HG03039 (cell line): ENCODE results near the gene NAA40.

Source experiments
- ATAC-seq: cut with Tn5 transposase; IDR thresholded peaks from one replicate; pipeline ENCODE4 v1.9.1; 2021; ENCODE audit warnings: mild to moderate bottlenecking, moderate library complexity; ENCODE audit not compliant: unreplicated experiment

NAA40 gene

DNA sequence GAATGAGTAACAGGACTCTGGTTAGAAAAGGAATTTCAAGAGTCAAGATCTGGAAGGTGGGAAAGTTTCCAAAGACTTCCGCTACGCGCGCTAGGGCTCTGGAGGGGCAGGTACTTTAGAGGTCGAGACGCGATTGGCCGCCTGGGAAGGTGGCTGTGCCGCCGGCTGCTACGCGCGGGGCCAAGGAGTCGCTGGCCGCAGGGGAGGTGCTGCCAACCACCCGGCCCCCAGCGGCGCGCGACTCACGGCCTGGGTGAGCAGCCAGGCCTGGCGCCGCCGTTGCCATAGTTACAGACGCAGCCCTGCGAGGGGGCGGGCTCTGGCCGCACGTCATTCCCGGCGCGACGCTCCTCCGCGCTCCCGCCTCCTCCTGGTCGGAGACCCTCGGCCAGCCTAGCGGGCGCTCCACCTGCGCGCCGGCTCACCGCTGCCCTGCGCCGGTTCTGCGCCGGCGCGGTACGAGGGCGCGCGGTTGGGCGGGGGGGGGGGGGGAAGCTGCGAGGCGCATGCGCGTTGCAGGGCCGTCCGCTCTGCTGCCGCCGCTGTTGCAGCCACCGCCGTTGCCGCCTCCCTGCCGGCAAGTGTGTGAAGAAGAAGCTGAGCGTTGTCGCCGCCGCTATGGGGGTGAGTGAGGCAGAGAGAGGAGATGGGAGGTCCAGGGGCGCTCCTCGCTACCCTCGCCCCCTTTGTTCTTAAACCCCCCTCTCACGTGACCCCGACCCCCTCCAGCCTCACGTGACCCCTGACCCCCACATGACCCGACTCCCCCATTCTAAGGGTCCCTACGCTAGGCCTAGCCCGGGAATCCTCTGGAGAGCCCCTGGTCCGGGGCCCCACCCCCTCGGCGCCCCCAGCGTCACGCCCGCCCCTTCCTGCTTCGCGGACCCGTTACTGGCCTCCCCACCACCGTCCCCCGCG, at the start of gene NAA40:
TSS of gene NAA40 (plus strand) at position 524 of the 918 bp plus-strand sequence. CDS start at position 619, 95 bp downstream.
- ATAC-seq: peak; percentile 87

DNA sequence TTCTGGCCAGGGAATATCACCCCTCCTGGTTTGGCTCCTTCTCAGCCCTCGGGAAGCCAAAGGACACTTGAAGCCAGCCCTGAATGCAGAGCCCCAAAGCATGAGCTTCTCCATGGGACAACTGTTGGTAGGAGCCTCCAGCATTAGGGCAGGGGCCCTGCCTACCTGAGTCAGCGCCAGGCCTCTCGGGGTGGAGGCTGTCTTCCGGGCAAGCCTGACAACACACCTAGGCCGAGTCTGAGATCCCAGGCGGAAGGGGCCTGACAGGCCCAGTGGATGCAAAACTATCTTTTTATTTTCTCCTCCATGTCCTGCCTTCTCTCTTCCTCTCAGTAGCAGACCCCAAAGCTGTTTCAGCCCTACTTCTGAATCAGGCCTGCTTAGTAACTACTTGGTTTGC, 49.5 kb upstream of the NAA40 start:
- ATAC-seq: no peak

DNA sequence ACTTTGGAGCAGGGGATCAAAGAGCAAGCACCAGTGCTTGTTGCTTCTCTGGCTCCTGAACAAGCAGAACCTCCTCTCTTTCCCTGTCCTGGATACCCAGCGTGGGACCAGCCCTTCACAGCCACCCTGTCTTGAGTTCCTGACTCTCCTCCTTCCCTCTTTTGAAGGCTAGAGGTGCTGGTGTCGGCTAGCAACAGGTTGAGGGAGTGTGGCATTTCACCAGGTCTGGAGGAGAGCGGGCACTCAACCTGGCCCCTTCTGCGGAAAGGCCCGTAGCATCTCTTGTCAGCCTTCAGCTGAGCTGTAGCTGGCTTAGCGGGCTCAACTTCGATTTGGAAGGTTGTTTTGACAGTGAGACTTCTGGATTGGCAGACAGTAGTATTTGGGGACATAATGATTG, 48.4 kb upstream of the NAA40 start:
- ATAC-seq: no peak

DNA sequence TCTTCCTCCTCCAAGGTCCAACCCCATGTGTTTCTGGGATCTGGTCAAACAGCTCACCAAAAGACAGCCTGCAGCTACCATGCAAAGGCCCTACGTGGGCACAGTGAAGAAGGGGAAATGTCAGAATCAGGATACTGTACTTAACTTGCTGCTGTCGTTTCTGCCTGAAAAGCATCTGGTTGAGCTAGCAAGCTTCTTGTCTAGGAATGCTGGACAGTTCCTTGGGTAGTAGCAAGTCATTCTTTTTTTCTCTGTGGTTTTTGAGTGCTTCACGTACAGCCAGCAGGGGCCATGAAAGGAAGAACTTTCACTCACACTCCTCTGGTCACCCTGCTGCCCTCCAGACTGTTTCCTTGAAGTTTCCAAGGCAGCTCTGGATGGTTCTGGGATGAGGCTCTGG, 46.6 kb upstream of the NAA40 start:
- ATAC-seq: no peak

DNA sequence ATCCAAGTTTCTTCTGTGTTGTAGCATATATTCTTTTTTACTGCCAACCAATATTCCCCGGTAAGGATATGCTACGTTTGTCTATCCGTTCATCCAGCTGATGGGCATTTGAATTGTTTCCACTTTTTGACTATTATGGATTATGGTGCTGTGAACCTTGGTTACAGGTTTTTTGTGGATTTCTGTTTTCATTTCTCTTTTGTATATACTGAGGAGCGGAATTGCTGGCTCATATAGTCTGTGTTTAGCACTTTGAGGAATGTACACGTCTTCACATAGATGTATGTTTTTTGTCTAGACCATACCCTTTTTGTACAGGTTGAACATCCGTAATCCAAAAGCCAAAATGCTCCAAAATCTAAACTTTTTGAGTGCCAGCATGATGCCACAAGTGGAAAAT, 45.4 kb upstream of the NAA40 start:
- no peak for ATAC-seq

DNA sequence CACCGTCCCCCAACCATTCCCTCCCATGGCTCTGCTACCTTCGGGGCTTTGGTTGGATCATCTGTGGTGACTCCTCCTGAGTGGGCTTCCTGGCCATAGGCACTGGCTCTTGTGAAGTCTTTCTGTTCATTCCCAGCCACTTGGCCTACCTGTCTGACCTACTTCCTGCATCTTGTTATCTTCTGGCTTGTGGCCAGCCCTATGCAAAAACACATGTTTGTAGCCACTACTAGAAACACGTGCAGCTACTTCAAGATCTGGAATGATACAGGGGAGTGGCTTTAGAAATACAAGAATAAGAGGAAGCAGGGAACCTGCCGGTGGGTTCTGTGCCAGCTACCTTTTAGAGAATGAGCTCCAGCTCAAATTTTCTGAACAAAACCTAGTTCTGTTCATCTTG, 42.7 kb upstream of the NAA40 start:
- ATAC-seq: no peak

DNA sequence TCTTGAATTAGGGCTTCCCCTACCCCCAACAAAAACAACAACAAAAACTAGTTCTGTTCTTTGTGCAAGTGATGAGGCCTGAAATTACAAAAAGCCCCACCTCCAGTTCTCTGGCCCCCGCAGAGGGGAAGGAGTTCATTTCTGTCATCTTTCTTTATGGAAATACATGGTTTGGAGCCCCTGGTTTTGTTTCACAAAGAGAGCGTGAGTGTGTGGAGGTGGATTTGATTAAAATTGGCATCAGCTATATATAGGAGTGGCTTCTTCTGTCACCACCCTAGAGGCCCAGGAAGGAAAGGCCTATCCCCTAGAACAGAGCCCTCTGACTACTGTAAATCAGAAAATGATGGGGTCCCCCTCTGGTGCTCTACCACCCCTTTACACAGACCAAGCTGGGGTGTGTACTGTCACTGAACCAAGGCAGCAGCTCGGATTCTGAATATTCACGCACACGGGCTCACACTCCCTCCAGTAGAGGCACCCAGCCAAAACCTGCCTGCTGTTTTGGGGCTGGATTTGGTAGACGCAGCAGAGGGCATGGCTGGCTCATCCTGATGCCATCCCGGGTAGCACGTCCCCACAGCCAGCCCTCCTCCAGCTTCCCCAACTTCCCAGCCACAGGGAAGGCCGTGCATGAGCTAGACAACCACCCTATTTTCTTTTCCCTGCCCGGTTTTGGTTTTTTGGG, 41.2 kb upstream of the NAA40 start:
- ATAC-seq: no peak

DNA sequence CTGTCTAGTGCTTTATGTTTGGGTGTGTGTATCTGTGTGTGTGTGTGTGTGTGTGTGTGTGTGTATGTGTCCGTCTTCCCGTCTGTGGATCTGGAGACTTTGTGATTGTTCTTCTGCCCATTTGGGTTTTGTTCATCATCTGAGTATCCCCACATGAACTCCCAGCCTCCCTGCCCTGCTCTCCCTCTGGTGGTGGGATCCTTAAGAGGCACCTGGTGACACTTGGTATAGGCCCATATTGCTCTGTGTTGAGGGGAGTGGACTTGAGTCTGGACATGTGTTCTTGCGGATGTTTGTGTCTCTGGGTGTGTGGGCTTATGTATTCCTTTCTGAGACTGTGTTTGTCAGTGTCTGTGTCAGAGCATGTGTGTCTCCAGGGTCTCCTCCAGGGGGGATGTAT, 37.1 kb upstream of the NAA40 start:
- ATAC-seq: no peak

DNA sequence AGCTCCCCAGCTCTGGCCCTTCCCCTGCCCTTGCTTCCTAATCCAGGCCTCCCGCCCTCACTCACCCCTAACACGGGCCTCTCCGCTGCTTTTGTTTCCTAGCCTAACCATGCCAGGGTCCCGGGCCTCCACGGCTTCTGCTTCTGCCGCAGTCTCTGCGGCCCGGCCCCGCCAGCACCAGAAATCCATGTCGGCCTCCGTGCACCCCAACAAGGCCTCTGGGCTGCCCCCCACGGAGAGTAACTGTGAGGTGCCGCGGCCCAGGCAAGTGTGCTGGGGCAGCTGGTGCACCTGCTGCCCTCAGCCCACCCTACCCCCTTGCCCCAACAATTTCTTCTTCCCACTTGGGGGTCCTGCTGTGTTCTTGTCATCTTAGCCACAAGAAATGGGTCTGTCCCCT, 34.9 kb upstream of the NAA40 start:
- no peak for ATAC-seq

DNA sequence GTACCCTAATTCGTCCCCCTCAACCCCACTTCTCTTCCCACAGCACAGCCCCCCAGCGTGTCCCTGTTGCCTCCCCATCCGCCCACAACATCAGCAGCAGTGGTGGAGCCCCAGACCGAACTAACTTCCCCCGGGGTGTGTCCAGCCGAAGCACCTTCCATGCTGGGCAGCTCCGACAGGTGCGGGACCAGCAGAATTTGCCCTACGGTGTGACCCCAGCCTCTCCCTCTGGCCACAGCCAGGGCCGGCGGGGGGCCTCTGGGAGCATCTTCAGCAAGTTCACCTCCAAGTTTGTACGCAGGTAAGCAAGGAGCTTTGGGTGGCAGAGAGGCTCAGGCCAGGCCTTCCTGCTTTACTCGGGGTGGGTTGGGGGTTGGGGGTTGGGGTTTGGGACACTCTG, 34.1 kb upstream of the NAA40 start:
- ATAC-seq: no peak

DNA sequence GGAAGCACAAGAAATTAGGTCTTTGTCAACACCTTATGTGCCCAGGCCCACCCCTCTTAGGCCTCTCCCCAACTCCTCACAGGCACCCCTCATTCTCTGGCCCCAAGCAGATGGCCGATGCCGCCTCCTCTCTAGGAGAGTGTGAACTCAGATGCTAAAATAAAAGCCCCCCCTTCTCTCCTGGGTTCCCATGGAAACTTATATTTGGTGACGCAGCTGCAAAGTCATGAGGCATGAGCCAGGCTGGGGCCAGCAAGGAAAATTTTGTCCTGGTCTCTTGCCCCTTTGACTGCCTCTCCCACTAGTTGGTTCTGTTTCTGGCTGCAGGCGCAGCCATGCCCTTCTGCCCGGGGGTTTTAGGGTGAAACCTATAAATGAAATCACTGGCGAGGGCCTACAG, 33.6 kb upstream of the NAA40 start:
- ATAC-seq: no peak

DNA sequence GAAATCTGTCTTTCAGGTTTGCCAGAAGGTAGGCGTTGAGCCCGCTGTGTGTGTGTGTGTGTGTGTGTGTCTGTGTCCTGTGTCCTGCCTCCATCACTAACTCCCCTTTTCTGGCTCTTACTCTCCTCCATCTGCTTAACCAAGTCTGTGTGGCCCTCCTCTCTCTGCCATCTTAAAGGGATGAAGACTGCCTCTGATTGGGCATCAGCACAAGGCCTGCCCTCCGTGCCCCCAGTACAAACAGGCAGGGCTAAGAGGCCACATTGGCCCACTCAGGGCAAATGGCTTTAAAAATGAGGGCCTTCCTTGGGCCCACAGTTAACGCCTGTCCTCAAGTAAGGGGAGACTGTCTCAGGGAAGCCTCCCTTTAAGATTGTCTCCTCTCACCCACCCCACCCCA, 32.7 kb upstream of the NAA40 start:
- ATAC-seq: no peak

DNA sequence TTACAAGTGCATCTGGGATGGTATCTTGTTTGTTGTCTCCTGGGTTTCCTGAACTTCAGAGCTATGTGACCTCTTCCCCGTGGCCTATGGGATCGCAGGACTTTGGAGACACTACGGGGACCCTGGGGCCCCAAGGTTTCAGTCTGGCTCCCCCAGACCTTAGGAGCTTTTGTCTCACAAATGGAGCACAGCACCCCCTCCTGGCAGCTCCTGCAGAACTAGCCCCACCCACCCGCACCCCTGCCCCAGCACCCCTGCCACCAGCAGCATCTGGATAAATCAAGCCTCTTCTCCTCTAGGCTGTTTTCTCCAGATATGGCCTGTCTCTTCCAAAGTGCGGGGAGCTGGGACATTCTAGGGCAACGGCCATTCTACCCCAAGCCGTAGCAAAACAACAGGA, 32.2 kb upstream of the NAA40 start:
- ATAC-seq: no peak

DNA sequence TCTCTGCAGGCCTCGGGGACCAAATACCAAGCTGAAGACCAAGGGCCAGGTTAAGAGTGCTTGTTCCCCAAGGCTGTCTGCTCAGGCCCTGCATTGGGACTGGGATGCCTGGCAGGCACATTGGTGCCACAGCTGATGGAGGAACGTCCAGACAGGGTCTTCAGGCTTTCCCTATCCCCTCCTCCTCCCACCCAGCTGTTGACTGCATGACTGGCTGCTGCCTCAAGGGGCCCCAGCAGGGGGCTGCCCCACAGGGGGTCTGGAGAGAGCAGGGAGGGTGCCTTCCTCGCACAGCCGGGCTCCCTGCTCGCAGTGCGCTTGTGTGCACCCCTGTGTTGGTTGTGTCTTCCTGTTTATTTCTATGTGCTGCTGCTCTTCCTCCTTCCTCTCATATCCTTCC, 31.7 kb upstream of the NAA40 start:
- ATAC-seq: no peak

DNA sequence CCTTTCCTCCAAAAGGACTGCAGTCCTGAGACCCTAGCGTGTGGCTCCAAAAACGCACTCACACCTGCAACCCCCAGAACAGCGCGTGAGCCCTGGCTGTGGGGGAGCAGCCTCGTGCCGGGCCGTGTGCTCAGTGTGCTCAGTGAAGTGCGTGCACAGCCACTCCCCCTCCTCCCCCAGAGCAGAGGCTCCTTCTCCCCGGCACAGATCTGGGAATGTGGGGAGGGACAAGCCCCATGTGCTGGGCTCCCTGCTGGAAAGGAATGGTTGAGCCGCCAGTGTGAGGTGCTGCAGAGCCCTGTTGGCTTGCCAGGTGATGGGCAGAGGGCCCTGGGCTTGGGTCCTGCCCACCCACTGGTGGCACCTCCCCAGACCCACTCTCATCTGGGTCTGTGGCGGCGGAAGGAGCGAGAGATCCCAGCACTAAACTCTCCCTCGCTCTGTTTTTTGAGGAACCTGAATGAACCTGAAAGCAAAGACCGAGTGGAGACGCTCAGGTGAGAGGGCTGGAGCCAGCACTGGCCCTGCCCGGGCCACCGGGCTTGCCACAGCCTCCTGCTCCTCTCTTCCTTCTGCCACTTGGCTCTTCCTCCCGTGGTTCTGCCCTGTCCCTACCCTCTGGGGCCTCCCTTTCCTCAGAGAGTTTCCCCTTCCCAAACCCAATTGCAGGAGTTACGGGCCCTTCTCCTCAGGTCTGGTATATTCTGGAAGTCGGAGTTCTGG, 30.8 kb upstream of the NAA40 start:
- ATAC-seq: no peak

DNA sequence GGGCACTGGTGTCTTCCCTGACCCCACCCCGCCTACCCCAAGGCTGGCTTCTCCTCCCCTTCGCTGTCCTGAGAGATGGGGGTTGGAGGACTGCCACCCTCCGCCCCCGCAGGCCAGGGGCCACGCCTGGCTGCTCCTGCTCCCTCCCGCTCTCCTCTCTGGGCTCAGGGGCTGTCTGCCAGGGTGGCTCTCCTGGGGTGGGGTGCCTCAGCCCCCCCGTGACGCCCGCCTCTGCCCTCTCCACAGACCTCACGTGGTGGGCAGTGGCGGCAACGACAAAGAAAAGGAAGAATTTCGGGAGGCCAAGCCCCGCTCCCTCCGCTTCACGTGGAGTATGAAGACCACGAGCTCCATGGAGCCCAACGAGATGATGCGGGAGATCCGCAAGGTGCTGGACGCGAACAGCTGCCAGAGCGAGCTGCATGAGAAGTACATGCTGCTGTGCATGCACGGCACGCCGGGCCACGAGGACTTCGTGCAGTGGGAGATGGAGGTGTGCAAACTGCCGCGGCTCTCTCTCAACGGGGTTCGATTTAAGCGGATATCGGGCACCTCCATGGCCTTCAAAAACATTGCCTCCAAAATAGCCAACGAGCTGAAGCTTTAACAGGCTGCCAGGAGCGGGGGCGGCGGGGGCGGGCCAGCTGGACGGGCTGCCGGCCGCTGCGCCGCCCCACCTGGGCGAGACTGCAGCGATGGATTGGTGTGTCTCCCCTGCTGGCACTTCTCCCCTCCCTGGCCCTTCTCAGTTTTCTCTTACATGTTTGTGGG, 30.0 kb upstream of the NAA40 start:
- no peak for ATAC-seq

DNA sequence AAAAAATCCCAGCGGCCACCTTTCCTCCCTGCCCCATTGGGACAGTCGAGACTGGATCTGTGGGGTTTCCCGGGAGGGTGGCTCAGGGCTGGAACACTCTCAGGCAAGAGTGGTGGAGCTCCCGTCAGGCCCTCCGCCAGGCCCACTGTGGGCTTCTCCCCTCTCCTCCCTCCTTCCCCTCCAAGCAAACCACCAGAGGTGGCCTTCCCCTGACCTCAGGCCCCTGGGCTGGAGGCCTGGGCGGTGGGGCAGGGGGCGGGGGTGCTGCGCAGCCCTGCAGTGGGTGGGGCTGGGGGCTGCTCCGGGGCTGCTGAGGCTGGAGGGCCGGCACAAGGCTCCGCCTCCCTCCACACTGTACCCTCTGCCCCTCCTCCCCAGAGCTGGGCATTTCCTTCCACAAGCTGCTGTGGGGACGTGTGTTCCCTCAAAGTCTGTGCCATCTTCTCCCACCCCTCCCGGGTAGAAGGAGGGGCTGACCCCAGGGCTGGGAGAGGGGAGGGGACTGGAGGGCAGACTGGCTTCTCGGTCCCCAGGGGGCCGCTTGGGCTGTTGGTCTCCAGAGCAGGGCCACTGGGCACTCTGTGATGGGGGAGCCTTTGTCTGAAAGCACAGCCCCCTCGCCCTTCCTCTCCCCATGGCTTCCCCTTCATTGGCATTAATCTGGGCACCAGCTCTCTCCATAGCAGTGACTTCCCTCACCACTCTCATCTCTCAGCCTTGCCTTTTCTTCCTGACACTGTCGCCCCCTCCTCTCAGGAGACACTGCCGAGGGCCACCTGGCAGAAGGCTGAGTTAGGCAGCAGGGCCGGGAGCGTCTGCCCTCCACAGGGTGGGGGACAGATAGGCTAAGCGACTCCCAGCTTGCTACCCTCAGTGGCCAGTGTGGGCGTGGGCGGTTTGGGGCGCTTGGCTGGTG, 29.0 kb upstream of the NAA40 start:
- no peak for ATAC-seq

DNA sequence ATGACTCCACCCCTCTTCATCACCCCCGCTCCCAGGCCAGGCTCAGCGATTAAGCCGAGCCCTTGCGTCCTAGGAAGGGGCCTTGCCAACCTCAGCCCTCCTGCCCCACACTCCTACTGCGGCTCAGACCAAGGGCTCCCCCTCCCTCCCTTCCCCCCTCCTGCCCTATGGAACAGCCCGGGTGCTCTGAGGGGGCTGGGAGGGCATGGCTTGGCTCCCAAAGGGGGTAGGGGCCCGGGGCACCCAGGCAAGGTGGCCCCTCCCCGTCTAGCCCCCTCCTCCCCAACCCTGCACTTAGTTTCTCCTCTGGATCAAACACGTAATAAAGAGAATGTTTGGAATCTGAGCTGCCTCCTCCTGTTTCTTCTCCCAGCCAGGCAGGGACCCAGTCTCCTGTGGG, 28.1 kb upstream of the NAA40 start:
- ATAC-seq: no peak

DNA sequence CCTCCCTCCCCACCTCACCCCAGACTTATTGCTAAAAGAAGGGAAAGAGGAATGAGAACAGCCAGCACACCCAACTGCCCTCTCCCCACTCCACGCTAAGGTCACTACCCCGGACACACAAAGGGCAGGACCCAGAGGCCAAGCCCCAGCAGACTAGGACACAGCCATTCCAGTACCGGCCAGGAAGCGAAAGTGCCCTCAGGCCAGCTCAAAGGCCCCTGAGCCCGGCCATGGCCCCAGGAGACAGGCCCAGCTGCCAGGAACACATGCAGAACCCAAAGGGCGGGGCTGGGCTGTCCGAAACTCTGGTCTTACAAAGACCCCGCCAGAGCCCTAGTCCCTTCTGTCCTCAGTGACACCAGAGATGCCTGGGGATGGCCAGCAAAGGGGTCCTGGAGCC, 27.4 kb upstream of the NAA40 start:
- no peak for ATAC-seq

DNA sequence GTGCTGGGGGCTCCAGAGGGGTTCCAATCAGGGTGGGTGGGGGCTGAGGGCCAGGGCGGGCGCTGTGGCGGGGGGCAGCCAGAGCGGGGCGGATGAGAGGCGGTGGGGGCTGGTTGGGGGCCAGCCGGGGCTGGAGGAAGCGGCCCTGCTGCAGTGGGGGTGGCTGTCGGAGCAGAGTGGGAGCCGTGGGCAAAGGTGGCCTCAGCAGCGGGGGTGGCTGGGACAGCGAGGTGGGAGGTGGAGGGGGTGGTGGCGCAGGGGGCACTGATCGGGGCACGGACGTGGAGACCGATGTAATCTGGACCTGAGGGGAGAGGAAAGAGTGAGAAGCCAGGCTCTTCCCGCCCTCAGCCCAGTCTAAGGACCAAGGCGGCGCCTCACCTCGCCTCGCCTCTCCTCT, 26.9 kb upstream of the NAA40 start:
- no peak for ATAC-seq
